ENCODE data around the gene ESCO1.

The ESCO1 gene

GRCh38 chr18:21489119-21489750, 111.3 kb downstream of the ESCO1 start:
- peak in 1 of 2 experiments; percentile 5 for DNase-seq (ENCODE audit: low read depth in 2 of 2)

DNA sequence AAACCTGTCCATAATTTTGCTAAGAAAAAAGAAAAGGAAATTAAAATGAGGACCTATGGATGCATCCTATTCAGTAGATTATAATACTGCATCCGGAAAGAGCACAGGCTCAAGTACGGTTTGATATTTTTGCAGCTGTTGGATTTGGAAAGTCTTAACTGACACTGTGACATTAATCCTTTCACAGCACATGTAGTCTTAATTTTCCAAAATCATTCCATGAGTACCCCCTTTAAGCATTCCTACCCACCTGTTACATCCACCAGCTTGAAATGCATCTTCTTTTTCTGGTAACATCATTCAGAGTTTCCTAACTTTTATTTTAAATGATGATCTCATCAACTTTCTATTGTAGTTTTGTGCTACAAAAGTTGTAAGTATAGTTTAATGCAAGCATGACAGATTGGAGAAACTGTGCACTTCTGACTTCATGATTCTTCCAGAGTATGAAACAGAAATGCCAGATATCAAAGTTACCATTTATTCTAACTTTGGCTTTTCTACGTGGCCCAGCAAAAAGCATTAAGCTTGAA, 113.5 kb downstream of the ESCO1 start:
- no peak for DNase-seq (ENCODE audit: low read depth in 2 of 2)

GRCh38 chr18:21484851-21485636, 115.5 kb downstream of the ESCO1 start:
- DNase-seq (ENCODE audit: low read depth in 2 of 2), result no peak

DNA sequence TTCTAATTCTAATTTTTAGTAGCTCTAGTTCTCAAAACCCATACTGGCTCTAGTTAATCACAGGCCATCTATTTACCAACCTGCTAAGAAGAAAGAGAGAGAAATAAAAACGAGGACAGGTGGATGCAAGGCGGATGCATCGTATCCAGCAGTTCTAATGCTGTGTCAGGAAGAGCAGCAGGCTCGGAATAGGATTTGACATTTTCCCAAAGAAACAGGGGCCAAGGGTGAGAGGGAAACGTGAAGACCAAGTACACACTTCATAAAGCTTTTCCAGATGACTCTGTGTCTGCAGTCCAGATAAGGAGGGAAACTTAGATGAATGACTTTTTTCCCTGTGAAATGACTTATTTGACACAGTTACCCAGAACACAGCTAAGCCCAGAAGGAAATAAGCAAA, 117.5 kb downstream of the ESCO1 start:
- no peak for DNase-seq (ENCODE audit: low read depth in 2 of 2)

GRCh38 chr18:21481739-21482138, 118.8 kb downstream of the ESCO1 start:
- no peak for DNase-seq (ENCODE audit: low read depth in 2 of 2)

GRCh38 chr18:21479721-21480120, 120.8 kb downstream of the ESCO1 start:
- DNase-seq (ENCODE audit: low read depth in 2 of 2), result no peak
